Measurements from ENCODE around the gene NFKBIA.

DNA sequence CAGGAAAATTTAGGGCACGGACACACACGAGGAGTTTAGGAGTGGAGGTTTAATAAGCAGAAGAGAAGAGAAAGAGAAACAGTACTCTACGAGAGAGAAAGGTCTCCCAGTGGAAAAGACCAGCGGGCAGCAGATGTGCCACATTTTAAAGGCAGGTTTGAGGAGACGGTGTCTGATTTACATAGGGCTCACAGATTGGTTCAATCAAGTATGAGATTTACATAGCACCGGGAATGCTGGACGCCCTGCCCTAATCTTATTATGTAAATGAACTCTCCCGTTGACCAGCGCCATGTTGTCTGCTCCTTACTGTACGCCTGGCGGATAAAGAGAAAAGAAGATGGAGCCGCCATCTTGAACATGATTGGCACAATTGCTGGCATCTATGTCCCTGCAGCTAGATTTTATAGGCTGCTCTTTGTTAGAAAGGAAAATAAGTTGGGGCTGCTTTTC is 17.9 kb downstream of the NFKBIA start:
- TF ChIP-seq CTCF (IDR thresholded peaks at IDR 0.05; ENCODE audit: insufficient read depth, low read length), result no peak
- TF ChIP-seq SPI1 (IDR thresholded peaks at IDR 0.05; ENCODE audit: borderline replicate concordance, low read depth), result no peak
- TF ChIP-seq, protein P1, sequence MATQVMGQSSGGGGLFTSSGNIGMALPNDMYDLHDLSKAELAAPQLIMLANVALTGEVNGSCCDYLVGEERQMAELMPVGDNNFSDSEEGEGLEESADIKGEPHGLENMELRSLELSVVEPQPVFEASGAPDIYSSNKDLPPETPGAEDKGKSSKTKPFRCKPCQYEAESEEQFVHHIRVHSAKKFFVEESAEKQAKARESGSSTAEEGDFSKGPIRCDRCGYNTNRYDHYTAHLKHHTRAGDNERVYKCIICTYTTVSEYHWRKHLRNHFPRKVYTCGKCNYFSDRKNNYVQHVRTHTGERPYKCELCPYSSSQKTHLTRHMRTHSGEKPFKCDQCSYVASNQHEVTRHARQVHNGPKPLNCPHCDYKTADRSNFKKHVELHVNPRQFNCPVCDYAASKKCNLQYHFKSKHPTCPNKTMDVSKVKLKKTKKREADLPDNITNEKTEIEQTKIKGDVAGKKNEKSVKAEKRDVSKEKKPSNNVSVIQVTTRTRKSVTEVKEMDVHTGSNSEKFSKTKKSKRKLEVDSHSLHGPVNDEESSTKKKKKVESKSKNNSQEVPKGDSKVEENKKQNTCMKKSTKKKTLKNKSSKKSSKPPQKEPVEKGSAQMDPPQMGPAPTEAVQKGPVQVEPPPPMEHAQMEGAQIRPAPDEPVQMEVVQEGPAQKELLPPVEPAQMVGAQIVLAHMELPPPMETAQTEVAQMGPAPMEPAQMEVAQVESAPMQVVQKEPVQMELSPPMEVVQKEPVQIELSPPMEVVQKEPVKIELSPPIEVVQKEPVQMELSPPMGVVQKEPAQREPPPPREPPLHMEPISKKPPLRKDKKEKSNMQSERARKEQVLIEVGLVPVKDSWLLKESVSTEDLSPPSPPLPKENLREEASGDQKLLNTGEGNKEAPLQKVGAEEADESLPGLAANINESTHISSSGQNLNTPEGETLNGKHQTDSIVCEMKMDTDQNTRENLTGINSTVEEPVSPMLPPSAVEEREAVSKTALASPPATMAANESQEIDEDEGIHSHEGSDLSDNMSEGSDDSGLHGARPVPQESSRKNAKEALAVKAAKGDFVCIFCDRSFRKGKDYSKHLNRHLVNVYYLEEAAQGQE (IDR thresholded peaks at IDR 0.05; ENCODE audit: insufficient replicate concordance, low read depth), result no peak
- no peak for TF ChIP-seq POLR2AphosphoS5 (IDR thresholded peaks at IDR 0.05; ENCODE audit: low read depth)

All from HL-60 (cell line).